Suppressor macrophage treated with lipopolysaccharide for 1 hour (primary cell): ENCODE data around the gene EEF1A2.
A peak's percentile ranks its signal among the peaks of the same experiment; 100 is the strongest.
"Not testable (repeated sequence)": the region's sequence is repeated elsewhere in the genome, so short reads cannot be mapped to it uniquely, and the experiment has no call there.

Source experiments
- DNase-seq, 3 donors: peaks; one replicate each; pipeline ENCODE4 v3.0.0-alpha.2; 2020 to 2022

EEF1A2 gene

GRCh38 chr20:63484236-63484635 lies 14.6 kb downstream of the EEF1A2 start:
- DNase-seq, result no peak

GRCh38 chr20:63483834-63484233 lies 15.0 kb downstream of the EEF1A2 start:
- peak in 2 of 3 donors; percentile 14 to 43 for DNase-seq

- no peak for DNase-seq
Observed at GRCh38 chr20:63482021-63482587, 16.8 kb downstream of the EEF1A2 start.

- DNase-seq, result no peak
Observed at GRCh38 chr20:63481503-63481902, 17.4 kb downstream of the EEF1A2 start.

GRCh38 chr20:63479695-63480419 lies 19.0 kb downstream of the EEF1A2 start:
- not testable (repeated sequence) for DNase-seq

GRCh38 chr20:63478346-63479302 lies 20.3 kb downstream of the EEF1A2 start:
- no peak for DNase-seq

- no peak for DNase-seq
Observed at GRCh38 chr20:63477944-63478343, 20.9 kb downstream of the EEF1A2 start.

- DNase-seq, result no peak
Observed at GRCh38 chr20:63477061-63477616, 21.7 kb downstream of the EEF1A2 start.

- DNase-seq, result no peak
Observed at GRCh38 chr20:63475209-63475608, 23.7 kb downstream of the EEF1A2 start.

- DNase-seq, result peak in 2 of 3 donors; percentile 20 to 45
Observed at GRCh38 chr20:63473555-63474449, 25.1 kb downstream of the EEF1A2 start.

GRCh38 chr20:63472862-63473390 lies 26.0 kb downstream of the EEF1A2 start:
- no peak for DNase-seq

GRCh38 chr20:63471981-63472831 lies 26.7 kb downstream of the EEF1A2 start, which contains the start of gene KCNQ2:
TSS of gene KCNQ2 (minus strand) at chr20:63472655. CDS start at chr20:63472463, 192 bp downstream.
- no peak for DNase-seq

- DNase-seq, result no peak
Observed at GRCh38 chr20:63471717-63471980, 27.2 kb downstream of the EEF1A2 start.

- DNase-seq, result no peak
Observed at GRCh38 chr20:63471002-63471716, 27.7 kb downstream of the EEF1A2 start.

GRCh38 chr20:63470410-63470809 lies 28.5 kb downstream of the EEF1A2 start:
- no peak for DNase-seq

GRCh38 chr20:63469713-63470101 lies 29.2 kb downstream of the EEF1A2 start:
- no peak for DNase-seq

- DNase-seq, result no peak
Observed at GRCh38 chr20:63469019-63469712, 29.7 kb downstream of the EEF1A2 start.

- no peak for DNase-seq
Observed at GRCh38 chr20:63468421-63468820, 30.5 kb downstream of the EEF1A2 start.

GRCh38 chr20:63467294-63468083 lies 31.4 kb downstream of the EEF1A2 start:
- DNase-seq, result no peak
